ENCODE results near the gene FCN2. TPM values are rescaled to one million over a fixed set of nuclear protein-coding genes. Genes with fewer than 3 reads are reported as not detected.

FCN2 gene
- total and polyA plus RNA-seq, 9 of the 15 experiments (the other 6 are each of a cell fraction or from before 2014, with no cell fraction given): not detected

DNA sequence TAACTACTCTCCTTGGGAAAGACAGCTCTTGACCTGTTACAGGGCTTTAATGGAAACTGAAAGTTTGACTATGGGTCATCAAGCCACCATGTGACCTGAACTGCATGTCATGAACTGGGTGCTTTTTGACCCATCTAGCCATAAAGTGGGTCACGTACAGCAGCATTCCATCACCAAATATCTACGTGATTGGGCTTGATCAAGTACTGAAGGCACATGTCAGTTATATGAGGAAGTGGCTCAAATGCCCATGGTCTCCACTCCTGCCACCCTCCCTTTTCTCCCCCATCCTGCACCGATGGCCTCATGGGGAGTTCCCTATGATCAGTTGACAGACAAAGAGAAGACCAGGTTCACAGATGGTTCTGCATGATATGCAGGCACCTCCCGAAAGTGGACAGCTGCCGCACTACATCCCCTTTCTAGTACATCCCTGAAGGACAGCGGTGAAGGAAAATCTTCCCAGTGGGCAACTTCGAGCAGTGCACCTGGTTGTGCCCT is 44.5 kb downstream of the FCN2 start:
- no peak for FAIRE-seq
- H3K9me1 ChIP-seq (ENCODE audit: control insufficient read depth, insufficient read depth, low read length): no peaks in the 10 kb centered on the region
- no TSS peak for BruUV-seq (replicated peaks)
- TF ChIP-seq, protein P1, sequence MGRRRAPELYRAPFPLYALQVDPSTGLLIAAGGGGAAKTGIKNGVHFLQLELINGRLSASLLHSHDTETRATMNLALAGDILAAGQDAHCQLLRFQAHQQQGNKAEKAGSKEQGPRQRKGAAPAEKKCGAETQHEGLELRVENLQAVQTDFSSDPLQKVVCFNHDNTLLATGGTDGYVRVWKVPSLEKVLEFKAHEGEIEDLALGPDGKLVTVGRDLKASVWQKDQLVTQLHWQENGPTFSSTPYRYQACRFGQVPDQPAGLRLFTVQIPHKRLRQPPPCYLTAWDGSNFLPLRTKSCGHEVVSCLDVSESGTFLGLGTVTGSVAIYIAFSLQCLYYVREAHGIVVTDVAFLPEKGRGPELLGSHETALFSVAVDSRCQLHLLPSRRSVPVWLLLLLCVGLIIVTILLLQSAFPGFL (CRISPR knock-in tag; IDR thresholded peaks at IDR 0.05): no peak
- TF ChIP-seq FUS (optimal IDR thresholded peaks at IDR 0.05; ENCODE audit: low read depth, low read length) (no peak), DDX20 (tag; IDR thresholded peaks at IDR 0.05; ENCODE audit: low read depth) (no peak), ZNF134 (CRISPR knock-in tag; conservative IDR thresholded peaks at IDR 0.05) (no peak), MEF2D (tag; conservative IDR thresholded peaks at IDR 0.05; ENCODE audit: low read depth) (no peak), PHB2 (IDR thresholded peaks at IDR 0.05; ENCODE audit: low read depth) (no peak), MIER1 (IDR thresholded peaks at IDR 0.05; ENCODE audit: low read depth) (no peak), RBM25 (IDR thresholded peaks at IDR 0.05; ENCODE audit: low read depth, low read length, severe bottlenecking) (no peak), BRCA1 (IDR thresholded peaks at IDR 0.05) (no peak), BRCA1 (CRISPR knock-in tag; IDR thresholded peaks at IDR 0.05) (no peak), NFIC (IDR thresholded peaks at IDR 0.05) (no peak), BMI1 (IDR thresholded peaks at IDR 0.05; ENCODE audit: low read length) (no peak), TAF15 (IDR thresholded peaks at IDR 0.05; ENCODE audit: low read depth, low read length) (no peak), ZNF444 (CRISPR knock-in tag; IDR thresholded peaks at IDR 0.05) (no peak)
- TF ChIP-seq, protein P2, sequence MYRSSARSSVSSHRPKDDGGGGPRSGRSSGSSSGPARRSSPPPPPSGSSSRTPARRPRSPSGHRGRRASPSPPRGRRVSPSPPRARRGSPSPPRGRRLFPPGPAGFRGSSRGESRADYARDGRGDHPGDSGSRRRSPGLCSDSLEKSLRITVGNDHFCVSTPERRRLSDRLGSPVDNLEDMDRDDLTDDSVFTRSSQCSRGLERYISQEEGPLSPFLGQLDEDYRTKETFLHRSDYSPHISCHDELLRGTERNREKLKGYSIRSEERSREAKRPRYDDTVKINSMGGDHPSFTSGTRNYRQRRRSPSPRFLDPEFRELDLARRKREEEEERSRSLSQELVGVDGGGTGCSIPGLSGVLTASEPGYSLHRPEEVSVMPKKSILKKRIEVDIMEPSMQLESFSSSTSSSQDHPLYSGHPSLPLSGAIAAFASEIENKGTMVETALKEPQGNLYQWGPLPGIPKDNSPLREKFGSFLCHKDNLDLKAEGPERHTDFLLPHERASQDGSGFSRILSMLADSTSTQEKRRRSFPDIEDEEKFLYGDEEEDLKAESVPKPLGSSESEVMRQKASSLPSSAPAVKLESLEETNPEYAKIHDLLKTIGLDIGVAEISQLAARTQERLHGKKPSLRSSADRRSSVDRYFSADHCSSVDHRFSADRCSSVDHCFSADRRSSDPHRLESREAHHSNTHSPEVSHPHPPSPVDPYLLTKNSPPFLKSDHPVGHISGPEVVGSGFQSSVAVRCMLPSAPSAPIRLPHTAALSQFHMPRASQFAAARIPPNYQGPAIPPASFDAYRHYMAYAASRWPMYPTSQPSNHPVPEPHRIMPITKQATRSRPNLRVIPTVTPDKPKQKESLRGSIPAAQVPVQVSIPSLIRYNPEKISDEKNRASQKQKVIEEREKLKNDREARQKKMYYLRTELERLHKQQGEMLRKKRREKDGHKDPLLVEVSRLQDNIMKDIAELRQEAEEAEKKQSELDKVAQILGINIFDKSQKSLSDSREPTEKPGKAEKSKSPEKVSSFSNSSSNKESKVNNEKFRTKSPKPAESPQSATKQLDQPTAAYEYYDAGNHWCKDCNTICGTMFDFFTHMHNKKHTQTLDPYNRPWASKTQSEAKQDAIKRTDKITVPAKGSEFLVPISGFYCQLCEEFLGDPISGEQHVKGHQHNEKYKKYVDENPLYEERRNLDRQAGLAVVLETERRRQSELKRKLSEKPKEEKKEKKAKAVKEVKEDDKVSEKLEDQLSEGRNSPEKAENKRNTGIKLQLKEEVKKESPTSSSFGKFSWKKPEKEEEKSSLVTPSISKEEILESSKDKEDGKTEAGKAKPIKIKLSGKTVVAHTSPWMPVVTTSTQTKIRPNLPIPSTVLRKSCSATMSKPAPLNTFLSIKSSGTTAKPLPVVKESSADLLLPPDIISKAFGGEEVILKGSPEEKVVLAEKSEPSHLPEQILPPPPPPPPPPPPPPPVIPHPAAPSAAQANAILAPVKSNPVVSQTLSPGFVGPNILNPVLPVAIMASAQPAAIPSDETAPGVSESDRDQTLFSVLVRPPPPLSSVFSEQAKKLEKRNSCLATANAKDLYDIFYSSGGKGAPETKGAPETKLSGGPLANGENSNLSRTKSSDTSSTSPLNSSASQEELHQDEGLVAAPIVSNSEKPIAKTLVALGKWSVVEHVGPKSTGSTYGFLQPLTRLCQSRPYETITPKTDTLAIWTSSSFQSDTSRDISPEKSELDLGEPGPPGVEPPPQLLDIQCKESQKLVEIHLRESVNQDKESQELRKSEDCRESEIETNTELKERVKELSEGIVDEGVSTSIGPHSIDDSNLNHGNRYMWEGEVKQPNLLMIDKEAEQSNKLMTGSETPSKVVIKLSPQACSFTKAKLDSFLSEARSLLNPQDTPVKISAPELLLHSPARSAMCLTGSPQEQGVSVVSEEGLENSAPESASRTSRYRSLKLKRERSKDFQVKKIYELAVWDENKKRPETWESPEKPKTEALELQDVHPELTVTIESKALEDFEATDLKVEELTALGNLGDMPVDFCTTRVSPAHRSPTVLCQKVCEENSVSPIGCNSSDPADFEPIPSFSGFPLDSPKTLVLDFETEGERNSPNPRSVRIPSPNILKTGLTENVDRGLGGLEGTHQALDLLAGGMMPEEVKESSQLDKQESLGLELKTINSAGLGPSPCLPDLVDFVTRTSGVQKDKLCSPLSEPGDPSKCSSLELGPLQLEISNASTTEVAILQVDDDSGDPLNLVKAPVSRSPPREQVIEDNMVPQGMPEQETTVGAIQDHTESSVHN (IDR thresholded peaks at IDR 0.05; ENCODE audit: borderline replicate concordance in 1 of 2, low read depth in 1 of 2): no peak

More for the DNA sequence above, 44.5 kb downstream of the FCN2 start:
- Histone ChIP-seq H3K79me2 (ENCODE audit: control insufficient read depth, insufficient read depth, low read length) (no peaks in the 10 kb centered on the region), H3K4me3 (no peak overlapping the region), H3K27ac (ENCODE audit: extremely low read depth, low read depth, low read length) (no peak overlapping the region), H3K4me2 (ENCODE audit: insufficient read depth, low read length) (no peak overlapping the region), H2AFZ (ENCODE audit: low read depth, low read length) (no peak overlapping the region), H4K20me1 (replicated peaks; ENCODE audit: control insufficient read depth, insufficient read depth, low read length) (no peaks in the 10 kb centered on the region; the same call in 1 of the 2 replicates), H3K9ac (ENCODE audit: insufficient read depth in 1 of 2, low read depth in 2 of 2, low read length in 2 of 2) (no peak overlapping the region), H3K36me3 (ENCODE audit: control insufficient read depth, insufficient read depth, low read length) (no peaks in the 10 kb centered on the region), H3K4me1 (replicated peaks in 1 of 2; ENCODE audit: control insufficient read depth in 2 of 2, insufficient read depth in 2 of 2, low read length in 2 of 2) (peaks cover 0 to 5% of the 10 kb centered on the region in 2 experiments; a peak in 2 of 5 replicates), H3K27me3 (ENCODE audit: control insufficient read depth in 2 of 2, insufficient read depth in 2 of 2, low read length in 2 of 2) (peaks cover 0 to 17% of the 10 kb centered on the region in 2 experiments; a peak in 3 of 5 replicates), H3K9me3 (replicated peaks; ENCODE audit: control insufficient read depth, insufficient read depth, low read depth, low read length) (no peaks in the 10 kb centered on the region)
- WGBS (ENCODE audit: insufficient coverage, low coverage, missing lambda C conversion rate): 0% methylated on average over 6 of the region's 7 CpGs
- no peak for ATAC-seq
- DNase-seq (ENCODE audit: extremely low read depth in 1 of 4, low spot score in 3 of 4): no peak
- intact Hi-C loops (cut with micrococcal nuclease) (no loop called here), in situ Hi-C loops (cut with MboI) (no loop called here)
- ChIA-PET CTCF (ENCODE audit: low intra/inter-chr PET ratio) (no interaction called here), POLR2A (no interaction called here)

Data from K562 (cell line).